Measurements from ENCODE around the gene ARID1B. TPM values are rescaled to one million over a fixed set of nuclear protein-coding genes. Genes with fewer than 3 reads are reported as not detected.
A peak's percentile ranks its signal among the peaks of the same experiment; 100 is the strongest.
"Not testable (repeated sequence)": the region's sequence is repeated elsewhere in the genome, so short reads cannot be mapped to it uniquely, and the experiment has no call there.

Gene ARID1B
- total RNA-seq, 1 donor from 2014 or later = 155 TPM

DNA sequence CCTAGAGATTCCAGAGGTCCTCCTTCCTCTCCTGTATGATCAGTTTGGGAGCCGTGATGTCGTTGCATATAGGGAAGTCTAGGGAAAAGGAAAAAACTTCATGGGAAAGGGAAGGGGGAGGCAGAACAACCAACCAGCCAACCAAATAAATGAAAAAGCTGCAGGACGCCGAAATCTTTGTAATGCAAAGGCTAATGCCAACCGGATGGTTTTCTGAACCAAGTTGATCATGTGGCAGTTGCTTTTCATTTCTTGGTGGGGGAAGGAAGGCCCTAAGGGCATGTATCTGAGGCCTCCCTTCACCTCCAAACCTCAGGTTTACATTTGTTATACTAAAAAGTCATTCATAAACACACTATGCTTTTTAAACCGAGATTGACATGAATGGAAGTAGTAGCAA, 167.2 kb downstream of the ARID1B start:
- H3K36me3 Mint-ChIP-seq = no peaks in the 10 kb centered on the region
- H3K27ac Mint-ChIP-seq = no peak overlapping the region
- TF ChIP-seq, protein P1, sequence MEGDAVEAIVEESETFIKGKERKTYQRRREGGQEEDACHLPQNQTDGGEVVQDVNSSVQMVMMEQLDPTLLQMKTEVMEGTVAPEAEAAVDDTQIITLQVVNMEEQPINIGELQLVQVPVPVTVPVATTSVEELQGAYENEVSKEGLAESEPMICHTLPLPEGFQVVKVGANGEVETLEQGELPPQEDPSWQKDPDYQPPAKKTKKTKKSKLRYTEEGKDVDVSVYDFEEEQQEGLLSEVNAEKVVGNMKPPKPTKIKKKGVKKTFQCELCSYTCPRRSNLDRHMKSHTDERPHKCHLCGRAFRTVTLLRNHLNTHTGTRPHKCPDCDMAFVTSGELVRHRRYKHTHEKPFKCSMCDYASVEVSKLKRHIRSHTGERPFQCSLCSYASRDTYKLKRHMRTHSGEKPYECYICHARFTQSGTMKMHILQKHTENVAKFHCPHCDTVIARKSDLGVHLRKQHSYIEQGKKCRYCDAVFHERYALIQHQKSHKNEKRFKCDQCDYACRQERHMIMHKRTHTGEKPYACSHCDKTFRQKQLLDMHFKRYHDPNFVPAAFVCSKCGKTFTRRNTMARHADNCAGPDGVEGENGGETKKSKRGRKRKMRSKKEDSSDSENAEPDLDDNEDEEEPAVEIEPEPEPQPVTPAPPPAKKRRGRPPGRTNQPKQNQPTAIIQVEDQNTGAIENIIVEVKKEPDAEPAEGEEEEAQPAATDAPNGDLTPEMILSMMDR (IDR thresholded peaks at IDR 0.05; ENCODE audit: unreplicated experiment) = no peak
- H3K4me1 Mint-ChIP-seq = peaks cover 48% of the 10 kb centered on the region
- no peak overlapping the region for H3K4me3 Mint-ChIP-seq
- no peaks in the 10 kb centered on the region for H3K27me3 Mint-ChIP-seq (ENCODE audit: low read depth)
- H3K9me3 Mint-ChIP-seq = no peaks in the 10 kb centered on the region
- no peak for DNase-seq (ENCODE audit: low spot score in 2 of 2, unreplicated experiment in 2 of 2)

DNA sequence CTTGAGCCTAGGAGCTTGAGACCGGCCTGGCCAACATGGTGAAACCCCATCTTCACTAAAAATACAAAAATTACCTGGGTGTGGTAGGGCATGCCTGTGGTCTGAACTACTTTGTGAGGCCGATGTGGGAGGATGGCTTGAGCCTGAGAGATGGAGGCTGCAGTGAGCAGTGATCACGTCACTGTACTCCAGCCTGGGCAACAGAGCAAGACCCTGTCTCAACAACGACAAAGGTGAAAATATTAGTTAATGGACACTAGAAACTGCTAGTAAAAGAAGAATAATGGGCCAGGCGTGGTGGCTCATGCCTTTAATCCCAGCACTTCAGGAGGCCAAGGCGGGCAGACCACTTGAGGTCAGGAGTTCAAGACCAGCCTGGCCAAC, 168.6 kb downstream of the ARID1B start:
- H3K9me3 Mint-ChIP-seq; DNase-seq (ENCODE audit: low spot score in 2 of 2, unreplicated experiment in 2 of 2); H3K4me3 Mint-ChIP-seq; H3K27me3 Mint-ChIP-seq (ENCODE audit: low read depth); H3K36me3 Mint-ChIP-seq: not testable (repeated sequence)
- Mint-ChIP-seq H3K27ac (peak overlapping the region; percentile 39), H3K4me1 (peaks cover 49% of the 10 kb centered on the region)

DNA sequence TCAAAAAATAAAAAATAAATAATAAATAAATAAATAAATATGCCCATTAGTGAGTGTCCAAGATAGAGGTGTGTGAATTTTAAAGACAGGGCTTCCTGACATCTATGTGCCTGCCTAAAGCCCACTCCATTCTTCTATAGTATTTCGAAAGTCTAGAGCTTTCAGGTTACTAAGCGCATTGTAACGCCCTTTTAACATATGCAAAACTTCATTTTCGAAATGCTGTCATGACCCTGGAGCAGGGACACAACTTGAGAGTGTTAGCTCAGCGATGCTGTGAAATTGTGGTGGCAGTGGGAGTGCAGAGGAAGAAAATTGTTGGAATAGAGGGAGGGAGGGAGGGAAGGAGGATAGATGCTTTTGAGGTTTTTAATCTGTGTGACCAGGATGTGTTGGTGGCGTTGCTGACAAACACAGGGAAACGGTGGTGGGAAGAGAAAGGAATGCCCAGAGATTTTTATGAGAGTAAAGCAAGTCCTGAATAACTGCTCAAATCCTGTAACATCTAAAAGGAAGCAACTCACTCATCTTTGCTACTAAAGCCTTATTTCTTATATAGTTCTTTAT, 169.3 kb downstream of the ARID1B start:
- no peak for DNase-seq (ENCODE audit: low spot score in 2 of 2, unreplicated experiment in 2 of 2)
- Mint-ChIP-seq H3K9me3 (no peaks in the 10 kb centered on the region), H3K27me3 (ENCODE audit: low read depth) (no peaks in the 10 kb centered on the region), H3K4me1 (peaks cover 44% of the 10 kb centered on the region), H3K4me3 (no peak overlapping the region), H3K36me3 (no peaks in the 10 kb centered on the region), H3K27ac (no peak overlapping the region)
- TF ChIP-seq, protein P1 (IDR thresholded peaks at IDR 0.05; ENCODE audit: unreplicated experiment) = no peak

DNA sequence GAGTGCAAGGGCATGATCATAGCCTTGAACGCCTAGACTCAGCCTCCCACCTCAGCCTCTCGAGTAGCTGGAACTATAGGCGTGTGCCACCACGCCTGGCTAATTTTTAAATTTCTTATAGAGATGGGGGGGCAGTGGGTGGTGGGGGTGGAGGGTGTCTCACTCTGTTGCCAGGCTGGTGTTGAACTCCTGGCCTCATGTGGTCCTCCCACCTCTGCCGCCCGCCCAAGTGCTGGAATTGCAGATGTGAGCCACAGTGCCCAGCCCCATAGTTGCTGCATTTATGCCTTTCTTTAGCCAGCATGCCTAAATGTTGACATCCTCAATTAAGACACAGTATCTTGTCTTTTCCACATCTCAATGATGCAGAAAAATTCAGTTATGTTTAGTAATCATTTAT, 171.1 kb downstream of the ARID1B start:
- no peak overlapping the region for H3K27ac Mint-ChIP-seq
- H3K9me3 Mint-ChIP-seq = no peaks in the 10 kb centered on the region
- peaks cover 49% of the 10 kb centered on the region for H3K4me1 Mint-ChIP-seq

DNA sequence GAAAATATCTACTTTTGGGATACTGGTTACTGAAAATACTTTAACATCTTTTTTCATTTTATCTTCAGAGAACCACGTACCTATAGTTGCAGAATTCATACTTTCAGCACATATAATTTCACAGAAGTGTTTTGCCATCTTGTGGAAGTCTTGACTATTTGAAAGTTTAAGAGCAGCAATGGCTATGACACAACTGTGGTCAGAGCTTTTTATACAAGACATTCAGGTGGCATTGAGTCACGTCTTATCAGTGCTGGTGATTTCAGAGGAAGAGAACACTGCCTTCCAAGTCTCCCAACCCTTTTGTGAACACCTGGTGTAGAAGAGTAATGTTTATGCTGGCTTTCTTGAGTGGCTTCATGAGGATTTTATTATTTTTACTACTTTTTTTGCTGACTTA, 171.6 kb downstream of the ARID1B start:
- H3K36me3 Mint-ChIP-seq = no peaks in the 10 kb centered on the region
- H3K27ac Mint-ChIP-seq = peak overlapping the region; percentile 85
- H3K4me3 Mint-ChIP-seq = no peak overlapping the region
- H3K4me1 Mint-ChIP-seq = peaks cover 54% of the 10 kb centered on the region
- no peaks in the 10 kb centered on the region for H3K27me3 Mint-ChIP-seq (ENCODE audit: low read depth)
- TF ChIP-seq, protein P1 (IDR thresholded peaks at IDR 0.05; ENCODE audit: unreplicated experiment) = no peak
- H3K9me3 Mint-ChIP-seq = no peaks in the 10 kb centered on the region
- no peak for DNase-seq (ENCODE audit: low spot score in 2 of 2, unreplicated experiment in 2 of 2)

More for the DNA sequence above, 171.1 kb downstream of the ARID1B start:
- TF ChIP-seq, protein P1 (IDR thresholded peaks at IDR 0.05; ENCODE audit: unreplicated experiment) = no peak
- H3K36me3 Mint-ChIP-seq = no peaks in the 10 kb centered on the region
- no peak for DNase-seq (ENCODE audit: low spot score in 2 of 2, unreplicated experiment in 2 of 2)
- H3K27me3 Mint-ChIP-seq (ENCODE audit: low read depth) = no peaks in the 10 kb centered on the region
- no peak overlapping the region for H3K4me3 Mint-ChIP-seq

DNA sequence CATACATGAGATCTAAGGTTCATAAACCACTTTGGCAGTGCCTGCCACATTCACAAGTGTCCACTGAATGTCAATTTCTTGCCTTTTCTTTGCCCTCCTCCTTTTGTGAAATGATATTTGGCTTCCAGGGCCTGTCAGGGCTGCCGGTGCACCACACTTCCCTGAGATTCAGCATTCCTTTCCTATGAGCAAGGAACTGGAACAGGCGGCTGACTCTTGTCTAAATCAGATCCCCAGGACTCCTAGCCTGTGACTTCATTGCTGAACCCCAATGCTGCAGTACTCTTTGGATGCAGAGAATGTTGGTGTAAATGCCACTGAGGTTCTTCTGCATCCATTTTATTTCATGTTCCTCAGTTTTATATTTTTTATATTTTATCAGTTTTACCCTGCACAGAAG, 172.2 kb downstream of the ARID1B start:
- Mint-ChIP-seq H3K27me3 (ENCODE audit: low read depth) (no peaks in the 10 kb centered on the region), H3K36me3 (no peaks in the 10 kb centered on the region), H3K27ac (peak overlapping the region; percentile 85), H3K4me1 (peaks cover 56% of the 10 kb centered on the region), H3K9me3 (no peaks in the 10 kb centered on the region), H3K4me3 (no peak overlapping the region)
- no peak for DNase-seq (ENCODE audit: low spot score in 2 of 2, unreplicated experiment in 2 of 2)
- TF ChIP-seq, protein P1 (IDR thresholded peaks at IDR 0.05; ENCODE audit: unreplicated experiment) = no peak
